ENCODE data around the gene CYB561.
"Not testable (repeated sequence)": the region's sequence is repeated elsewhere in the genome, so short reads cannot be mapped to it uniquely, and the experiment has no call there.

CYB561 gene

GRCh38 chr17:63475491-63476412 lies 29.6 kb upstream of the CYB561 start:
- TF ChIP-seq CTCF (IDR thresholded peaks at IDR 0.05) = no peak
- intact Hi-C loops (cut with DNase I; ENCODE audit: low total_unique reads) = no loop called here
- Histone ChIP-seq H3K4me1 (peaks cover 0 to 33% (median 19%) of the 10 kb centered on the region in 4 donors), H3K4me3 (peak overlapping the region in 1 of 2 donors; percentile 53), H3K27me3 (peaks cover 4 to 62% of the 10 kb centered on the region in 2 donors), H3K27ac (no peak overlapping the region), H3K9me3 (no peaks in the 10 kb centered on the region), H3K36me3 (no peaks in the 10 kb centered on the region)
- DNase-seq = no peak

GRCh38 chr17:63474586-63475460 lies 28.7 kb upstream of the CYB561 start:
- Histone ChIP-seq H3K27ac (no peak overlapping the region), H3K4me3 (no peak overlapping the region), H3K4me1 (peaks cover 0 to 33% (median 19%) of the 10 kb centered on the region in 4 donors), H3K36me3 (no peaks in the 10 kb centered on the region), H3K27me3 (peaks cover 4 to 53% of the 10 kb centered on the region in 2 donors), H3K9me3 (no peaks in the 10 kb centered on the region)
- intact Hi-C loops (cut with DNase I; ENCODE audit: low total_unique reads) = no loop called here
- TF ChIP-seq CTCF (IDR thresholded peaks at IDR 0.05) = no peak
- DNase-seq = no peak

GRCh38 chr17:63474174-63474573 lies 28.1 kb upstream of the CYB561 start:
- Histone ChIP-seq H3K27me3 (peaks cover 4 to 46% of the 10 kb centered on the region in 2 donors), H3K36me3 (no peaks in the 10 kb centered on the region), H3K4me1 (peaks cover 0 to 33% (median 19%) of the 10 kb centered on the region in 4 donors), H3K27ac (no peak overlapping the region), H3K4me3 (no peak overlapping the region), H3K9me3 (no peaks in the 10 kb centered on the region)
- no peak for TF ChIP-seq CTCF (IDR thresholded peaks at IDR 0.05)
- DNase-seq = no peak
- intact Hi-C loops (cut with DNase I; ENCODE audit: low total_unique reads) = no loop called here

GRCh38 chr17:63468099-63468498 lies 22.0 kb upstream of the CYB561 start:
- H3K27ac ChIP-seq; H3K9me3 ChIP-seq; H3K4me1 ChIP-seq; H3K36me3 ChIP-seq; DNase-seq; intact Hi-C loops (cut with DNase I; ENCODE audit: low total_unique reads); H3K4me3 ChIP-seq: not testable (repeated sequence)
- H3K27me3 ChIP-seq = peaks cover 0 to 11% of the 10 kb centered on the region in 2 donors

- DNase-seq = no peak
- Histone ChIP-seq H3K9me3 (no peaks in the 10 kb centered on the region), H3K27ac (no peak overlapping the region), H3K27me3 (peaks cover 0 to 11% of the 10 kb centered on the region in 2 donors), H3K4me1 (no peaks in the 10 kb centered on the region), H3K36me3 (no peaks in the 10 kb centered on the region), H3K4me3 (no peak overlapping the region)
- intact Hi-C loops (cut with DNase I; ENCODE audit: low total_unique reads) = no loop called here
- no peak for TF ChIP-seq CTCF (IDR thresholded peaks at IDR 0.05)
These were observed 18.7 kb upstream of the CYB561 start for GRCh38 chr17:63464691-63465236.

Measured in tibial artery (tissue), 4 donors.